ENCODE results near the gene ABR. TPM values are rescaled to one million over a fixed set of nuclear protein-coding genes. Genes with fewer than 3 reads are reported as not detected.
"Not testable (repeated sequence)": the region's sequence is repeated elsewhere in the genome, so short reads cannot be mapped to it uniquely, and the experiment has no call there.

Gene ABR
- total RNA-seq, 1 experiment from 2014 or later = 78.3 TPM

GRCh38 chr17:1076299-1076981 lies 103.3 kb downstream of the ABR start:
- intact Hi-C loops (cut with micrococcal nuclease; ENCODE audit: unreplicated experiment) = no loop called here
- Histone ChIP-seq H3K4me1 (no peaks in the 10 kb centered on the region; the same call in 1 of the 2 replicates), H3K9me3 (no peaks in the 10 kb centered on the region), H3K36me3 (ENCODE audit: control insufficient read depth, insufficient read depth, low read length) (no peaks in the 10 kb centered on the region), H3K4me3 (ENCODE audit: low read depth, low read length) (no peak overlapping the region), H3K27me3 (replicated peaks; ENCODE audit: control insufficient read depth, insufficient read depth, low read length) (no peaks in the 10 kb centered on the region)
- TF ChIP-seq, protein P1, sequence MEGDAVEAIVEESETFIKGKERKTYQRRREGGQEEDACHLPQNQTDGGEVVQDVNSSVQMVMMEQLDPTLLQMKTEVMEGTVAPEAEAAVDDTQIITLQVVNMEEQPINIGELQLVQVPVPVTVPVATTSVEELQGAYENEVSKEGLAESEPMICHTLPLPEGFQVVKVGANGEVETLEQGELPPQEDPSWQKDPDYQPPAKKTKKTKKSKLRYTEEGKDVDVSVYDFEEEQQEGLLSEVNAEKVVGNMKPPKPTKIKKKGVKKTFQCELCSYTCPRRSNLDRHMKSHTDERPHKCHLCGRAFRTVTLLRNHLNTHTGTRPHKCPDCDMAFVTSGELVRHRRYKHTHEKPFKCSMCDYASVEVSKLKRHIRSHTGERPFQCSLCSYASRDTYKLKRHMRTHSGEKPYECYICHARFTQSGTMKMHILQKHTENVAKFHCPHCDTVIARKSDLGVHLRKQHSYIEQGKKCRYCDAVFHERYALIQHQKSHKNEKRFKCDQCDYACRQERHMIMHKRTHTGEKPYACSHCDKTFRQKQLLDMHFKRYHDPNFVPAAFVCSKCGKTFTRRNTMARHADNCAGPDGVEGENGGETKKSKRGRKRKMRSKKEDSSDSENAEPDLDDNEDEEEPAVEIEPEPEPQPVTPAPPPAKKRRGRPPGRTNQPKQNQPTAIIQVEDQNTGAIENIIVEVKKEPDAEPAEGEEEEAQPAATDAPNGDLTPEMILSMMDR (IDR thresholded peaks at IDR 0.05; ENCODE audit: insufficient read depth in 1 of 2, low read depth in 1 of 2, low read length in 1 of 2, severe bottlenecking in 1 of 2, unreplicated experiment in 1 of 2) = no peak
- ChIA-PET POLR2A (no interaction called here), CTCF (interaction anchor here (1.0 kb wide), 1 partner anchor 20 kb away, joined by 3 read pairs; no protein-coding TSS in a partner anchor)
- Mint-ChIP-seq H3K27ac (ENCODE audit: unreplicated experiment) (no peak overlapping the region), H3K36me3 (ENCODE audit: insufficient read depth, unreplicated experiment) (peaks cover 13% of the 10 kb centered on the region), H3K27me3 (ENCODE audit: insufficient read depth, unreplicated experiment) (no peaks in the 10 kb centered on the region), H3K9me3 (ENCODE audit: unreplicated experiment) (no peaks in the 10 kb centered on the region), H3K4me3 (ENCODE audit: unreplicated experiment) (no peak overlapping the region), H3K4me1 (ENCODE audit: low read depth, unreplicated experiment) (no peaks in the 10 kb centered on the region)
- DNase-seq = no peak
- no TSS peak for BruUV-seq (replicated peaks)

DNA sequence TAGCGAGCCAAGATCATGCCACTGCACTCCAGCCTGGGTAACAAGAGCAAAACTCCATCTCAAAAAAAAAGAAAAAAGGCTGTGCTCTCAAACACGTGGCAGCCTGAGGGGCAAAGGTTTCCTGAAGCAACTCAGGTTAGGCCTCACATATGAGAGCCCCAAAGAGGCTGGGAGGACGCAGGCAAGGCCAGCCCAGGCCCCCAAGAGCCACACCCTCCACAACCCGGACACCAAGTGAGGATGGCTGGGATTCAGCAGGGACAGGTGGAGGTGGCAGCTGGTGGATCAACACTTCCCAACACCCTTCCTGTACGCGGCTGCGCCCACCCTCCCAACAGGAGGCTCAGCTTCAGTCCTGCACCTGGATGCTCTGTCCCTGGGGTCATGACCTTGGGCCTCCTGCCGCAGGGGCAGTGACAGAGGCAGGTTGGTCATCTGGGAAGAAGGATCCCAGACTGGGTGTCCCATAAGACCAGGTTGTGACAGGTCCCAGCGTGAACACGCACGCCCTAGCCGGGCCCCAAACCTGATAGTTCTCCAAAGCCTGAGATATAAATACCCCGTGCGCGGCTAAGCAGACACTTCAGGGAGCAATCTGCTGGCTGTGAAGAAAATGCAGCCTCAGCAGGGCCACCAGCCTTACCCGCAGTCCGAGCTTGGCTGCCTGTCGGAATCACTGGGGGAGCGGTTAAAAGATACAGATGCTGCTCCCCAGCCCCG lies 104.7 kb downstream of the ABR start:
- DNase-seq = no peak
- Mint-ChIP-seq H3K27ac (ENCODE audit: unreplicated experiment) (no peak overlapping the region), H3K27me3 (ENCODE audit: insufficient read depth, unreplicated experiment) (no peaks in the 10 kb centered on the region), H3K36me3 (ENCODE audit: insufficient read depth, unreplicated experiment) (peaks cover 13% of the 10 kb centered on the region), H3K9me3 (ENCODE audit: unreplicated experiment) (no peaks in the 10 kb centered on the region), H3K4me3 (ENCODE audit: unreplicated experiment) (no peak overlapping the region), H3K4me1 (ENCODE audit: low read depth, unreplicated experiment) (no peaks in the 10 kb centered on the region)
- Histone ChIP-seq H3K4me1 (no peaks in the 10 kb centered on the region; the same call in 1 of the 2 replicates), H3K9me3 (no peaks in the 10 kb centered on the region), H3K27me3 (replicated peaks; ENCODE audit: control insufficient read depth, insufficient read depth, low read length) (no peaks in the 10 kb centered on the region), H3K36me3 (ENCODE audit: control insufficient read depth, insufficient read depth, low read length) (no peaks in the 10 kb centered on the region; the same call in 1 of the 2 replicates), H3K4me3 (ENCODE audit: low read depth, low read length) (no peak overlapping the region)
- ChIA-PET CTCF (no interaction called here), POLR2A (no interaction called here)
- no TSS peak for BruUV-seq (replicated peaks)
- intact Hi-C loops (cut with micrococcal nuclease; ENCODE audit: unreplicated experiment) = no loop called here
- TF ChIP-seq, protein P1 (IDR thresholded peaks at IDR 0.05; ENCODE audit: insufficient read depth in 1 of 2, low read depth in 1 of 2, low read length in 1 of 2, severe bottlenecking in 1 of 2, unreplicated experiment in 1 of 2) = no peak

GRCh38 chr17:1073963-1074625 lies 105.7 kb downstream of the ABR start:
- BruUV-seq (replicated peaks); H3K36me3 ChIP-seq (ENCODE audit: control insufficient read depth, insufficient read depth, low read length); DNase-seq; intact Hi-C loops (cut with micrococcal nuclease; ENCODE audit: unreplicated experiment); H3K27me3 Mint-ChIP-seq (ENCODE audit: insufficient read depth, unreplicated experiment); H3K4me1 Mint-ChIP-seq (ENCODE audit: low read depth, unreplicated experiment); H3K9me3 ChIP-seq; POLR2A ChIA-PET; H3K4me3 ChIP-seq (ENCODE audit: low read depth, low read length); H3K27me3 ChIP-seq (replicated peaks; ENCODE audit: control insufficient read depth, insufficient read depth, low read length); H3K9me3 Mint-ChIP-seq (ENCODE audit: unreplicated experiment); H3K4me3 Mint-ChIP-seq (ENCODE audit: unreplicated experiment); H3K4me1 ChIP-seq: not testable (repeated sequence)
- Mint-ChIP-seq H3K27ac (ENCODE audit: unreplicated experiment) (peak overlapping the region; percentile 29), H3K36me3 (ENCODE audit: insufficient read depth, unreplicated experiment) (peaks cover 13% of the 10 kb centered on the region)
- CTCF ChIA-PET = interaction anchor here (1.2 kb wide), 1 partner anchor 16 kb away, joined by 5 read pairs; no protein-coding TSS in a partner anchor

Measured in Caco-2 (cell line).